Stomach (tissue), 4 donors: Measurements from ENCODE around the gene SRCIN1.

ENCODE experiments used
- EP300 ChIP-seq: sonication (generic); formaldehyde crosslinking; IDR thresholded peaks from one replicate; pipeline ENCODE4 v1.6.1; 2017; ENCODE audit warnings: antibody characterized with exemption
- POLR2A ChIP-seq, 4 donors: fragments of 450-650 bp; IDR thresholded peaks; one replicate each; pipeline ENCODE4 v1.6.1; 2016; ENCODE audit warnings: antibody characterized with exemption in 4 of 4, control low read depth in 2 of 4, mild to moderate bottlenecking in 1 of 4, moderate library complexity in 1 of 4
- TF ChIP-seq, protein P1 (sequence below), 7 experiments: fragments of 450-650 bp in 4 of 7; fragments of 200-600 bp in 3 of 7; sonication (generic) in 3 of 7; IDR thresholded peaks; one replicate each; pipeline ENCODE4 v1.5.1; 2016 to 2019; ENCODE audit warnings: antibody characterized with exemption in 7 of 7, control low read depth in 2 of 7, mild to moderate bottlenecking in 1 of 7

DNA sequence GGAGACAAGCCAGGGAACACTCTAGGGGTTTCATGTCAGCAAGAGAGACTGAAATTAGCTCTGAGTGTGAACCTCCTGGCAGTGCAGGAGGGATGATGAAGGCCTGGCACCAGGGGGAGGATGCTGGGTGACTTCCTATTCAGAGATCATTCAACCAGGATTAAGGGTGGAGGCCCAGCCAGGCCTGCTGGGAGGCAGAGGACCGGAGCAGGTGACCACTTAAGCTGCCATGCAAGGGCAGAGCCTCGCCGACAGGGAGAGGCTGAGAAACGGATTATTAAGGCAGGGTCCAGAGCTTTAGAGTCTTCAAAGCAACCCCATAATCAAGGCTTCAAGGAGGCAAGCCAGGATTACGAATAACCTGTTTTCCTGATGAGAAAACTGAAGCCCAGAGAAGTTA, 10.6 kb upstream of the SRCIN1 start:
- TF ChIP-seq, protein P1, sequence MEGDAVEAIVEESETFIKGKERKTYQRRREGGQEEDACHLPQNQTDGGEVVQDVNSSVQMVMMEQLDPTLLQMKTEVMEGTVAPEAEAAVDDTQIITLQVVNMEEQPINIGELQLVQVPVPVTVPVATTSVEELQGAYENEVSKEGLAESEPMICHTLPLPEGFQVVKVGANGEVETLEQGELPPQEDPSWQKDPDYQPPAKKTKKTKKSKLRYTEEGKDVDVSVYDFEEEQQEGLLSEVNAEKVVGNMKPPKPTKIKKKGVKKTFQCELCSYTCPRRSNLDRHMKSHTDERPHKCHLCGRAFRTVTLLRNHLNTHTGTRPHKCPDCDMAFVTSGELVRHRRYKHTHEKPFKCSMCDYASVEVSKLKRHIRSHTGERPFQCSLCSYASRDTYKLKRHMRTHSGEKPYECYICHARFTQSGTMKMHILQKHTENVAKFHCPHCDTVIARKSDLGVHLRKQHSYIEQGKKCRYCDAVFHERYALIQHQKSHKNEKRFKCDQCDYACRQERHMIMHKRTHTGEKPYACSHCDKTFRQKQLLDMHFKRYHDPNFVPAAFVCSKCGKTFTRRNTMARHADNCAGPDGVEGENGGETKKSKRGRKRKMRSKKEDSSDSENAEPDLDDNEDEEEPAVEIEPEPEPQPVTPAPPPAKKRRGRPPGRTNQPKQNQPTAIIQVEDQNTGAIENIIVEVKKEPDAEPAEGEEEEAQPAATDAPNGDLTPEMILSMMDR (IDR thresholded peaks at IDR 0.05), result no peak
- TF ChIP-seq POLR2A (IDR thresholded peaks at IDR 0.05) (no peak), EP300 (no peak)
